Uterus (tissue), 2 donors: Measurements from ENCODE around the gene LYPD4.

Experiments used
- CTCF ChIP-seq, 4 experiments: fragments of 200-600 bp in 2 of 4; fragments of 450-650 bp in 2 of 4; sonication (generic) in 2 of 4; IDR thresholded peaks; one replicate each; pipeline ENCODE4 v1.5.1; 2016 to 2019; ENCODE audit warnings: antibody characterized with exemption in 4 of 4, mild to moderate bottlenecking in 2 of 4, moderate library complexity in 1 of 4
- POLR2A ChIP-seq, 2 donors: fragments of 450-650 bp; IDR thresholded peaks; one replicate each; pipeline ENCODE4 v1.6.1; 2016; ENCODE audit warnings: antibody characterized with exemption in 2 of 2, mild to moderate bottlenecking in 1 of 2, moderate library complexity in 1 of 2

- TF ChIP-seq CTCF (IDR thresholded peaks at IDR 0.05), result no peak
- no peak for TF ChIP-seq POLR2A (IDR thresholded peaks at IDR 0.05)
Measured at GRCh38 chr19:41844601-41845000, at the start of gene LYPD4.
